Measurements from ENCODE around the gene MS4A14.

The MS4A14 gene

GRCh38 chr11:60370252-60370810 lies 25.9 kb upstream of the MS4A14 start:
- no peak overlapping the region for H3K27ac ChIP-seq
- no peaks in the 10 kb centered on the region for H3K9me3 ChIP-seq
- H3K4me1 ChIP-seq: no peaks in the 10 kb centered on the region
- intact Hi-C loops (cut with DNase I; ENCODE audit: low total_unique reads): no loop called here
- H3K27me3 ChIP-seq: no peaks in the 10 kb centered on the region
- no peak for TF ChIP-seq CTCF (IDR thresholded peaks at IDR 0.05)
- H3K4me3 ChIP-seq: no peak overlapping the region
- no peaks in the 10 kb centered on the region for H3K36me3 ChIP-seq
- no peak for DNase-seq

- no peak for DNase-seq
- H3K9me3 ChIP-seq: no peaks in the 10 kb centered on the region
- no peak overlapping the region for H3K4me3 ChIP-seq
- no peaks in the 10 kb centered on the region for H3K4me1 ChIP-seq
- H3K36me3 ChIP-seq: no peaks in the 10 kb centered on the region
- H3K27me3 ChIP-seq: no peaks in the 10 kb centered on the region
- intact Hi-C loops (cut with DNase I; ENCODE audit: low total_unique reads): no loop called here
- no peak for TF ChIP-seq CTCF (IDR thresholded peaks at IDR 0.05)
- no peak overlapping the region for H3K27ac ChIP-seq
Measured at GRCh38 chr11:60370811-60371298, 25.4 kb upstream of the MS4A14 start.

GRCh38 chr11:60371386-60371785 lies 24.9 kb upstream of the MS4A14 start:
- Histone ChIP-seq H3K4me1 (no peaks in the 10 kb centered on the region), H3K36me3 (no peaks in the 10 kb centered on the region), H3K4me3 (no peak overlapping the region), H3K27ac (no peak overlapping the region), H3K27me3 (no peaks in the 10 kb centered on the region), H3K9me3 (no peaks in the 10 kb centered on the region)
- no peak for TF ChIP-seq CTCF (IDR thresholded peaks at IDR 0.05)
- no peak for DNase-seq
- intact Hi-C loops (cut with DNase I; ENCODE audit: low total_unique reads): no loop called here

- no peaks in the 10 kb centered on the region for H3K27me3 ChIP-seq
- no peak overlapping the region for H3K27ac ChIP-seq
- no peak for DNase-seq
- no peak for TF ChIP-seq CTCF (IDR thresholded peaks at IDR 0.05)
- no peak overlapping the region for H3K4me3 ChIP-seq
- intact Hi-C loops (cut with DNase I; ENCODE audit: low total_unique reads): no loop called here
- H3K36me3 ChIP-seq: no peaks in the 10 kb centered on the region
- H3K4me1 ChIP-seq: no peaks in the 10 kb centered on the region
- no peaks in the 10 kb centered on the region for H3K9me3 ChIP-seq
Measured at GRCh38 chr11:60371854-60372253, 24.4 kb upstream of the MS4A14 start.

GRCh38 chr11:60372767-60373166 lies 23.5 kb upstream of the MS4A14 start:
- Histone ChIP-seq H3K27me3 (no peaks in the 10 kb centered on the region), H3K27ac (no peak overlapping the region), H3K36me3 (no peaks in the 10 kb centered on the region), H3K9me3 (no peaks in the 10 kb centered on the region), H3K4me1 (no peaks in the 10 kb centered on the region), H3K4me3 (no peak overlapping the region)
- intact Hi-C loops (cut with DNase I; ENCODE audit: low total_unique reads): no loop called here
- DNase-seq: no peak
- no peak for TF ChIP-seq CTCF (IDR thresholded peaks at IDR 0.05)

- intact Hi-C loops (cut with DNase I; ENCODE audit: low total_unique reads): no loop called here
- no peak for TF ChIP-seq CTCF (IDR thresholded peaks at IDR 0.05)
- H3K27me3 ChIP-seq: no peaks in the 10 kb centered on the region
- no peaks in the 10 kb centered on the region for H3K36me3 ChIP-seq
- H3K27ac ChIP-seq: no peak overlapping the region
- no peaks in the 10 kb centered on the region for H3K4me1 ChIP-seq
- H3K4me3 ChIP-seq: no peak overlapping the region
- H3K9me3 ChIP-seq: no peaks in the 10 kb centered on the region
- DNase-seq: no peak
Measured at GRCh38 chr11:60375316-60375715, 20.9 kb upstream of the MS4A14 start.
